Measurements from ENCODE around the gene GDE1. TPM values are rescaled to one million over a fixed set of nuclear protein-coding genes. Genes with fewer than 3 reads are reported as not detected.

Gene GDE1
- total RNA-seq, 1 donor from 2014 or later: 32.8 TPM

DNA sequence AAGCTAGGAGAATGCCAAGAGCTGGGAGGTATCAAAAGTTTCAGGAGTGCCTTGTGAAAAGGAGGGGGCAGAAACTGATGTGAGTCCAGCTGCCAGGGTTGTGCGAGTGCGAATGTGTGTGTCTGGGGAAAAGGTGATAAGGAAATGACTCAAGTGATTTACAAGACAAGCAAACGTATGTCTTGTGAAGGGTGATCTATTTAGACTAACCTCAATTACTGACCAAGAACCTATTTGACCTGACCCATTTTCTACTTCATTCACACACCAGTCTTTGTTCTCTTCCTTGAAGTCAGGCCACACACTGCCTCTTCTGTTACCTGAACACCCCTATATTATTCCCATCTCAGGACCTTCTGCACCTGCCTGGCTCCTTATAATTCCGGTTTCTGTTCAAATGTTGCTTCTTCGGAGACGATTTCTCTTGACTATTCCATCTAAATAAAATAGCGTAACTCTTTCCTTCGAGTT lies 1.0 kb downstream of the GDE1 start:
- H3K9me3 Mint-ChIP-seq: no peaks in the 10 kb centered on the region
- peak overlapping the region; percentile 90 for H3K27ac Mint-ChIP-seq
- peak overlapping the region; percentile 97 for H3K4me3 Mint-ChIP-seq (ENCODE audit: low read depth)
- DNase-seq (ENCODE audit: low spot score): no peak
- peaks cover 56% of the 10 kb centered on the region for H3K4me1 Mint-ChIP-seq (ENCODE audit: low read depth)
- H3K27me3 Mint-ChIP-seq (ENCODE audit: low read depth): no peaks in the 10 kb centered on the region
- H3K36me3 Mint-ChIP-seq (ENCODE audit: low read depth): peaks cover 37% of the 10 kb centered on the region
- intact Hi-C loops (cut with micrococcal nuclease): loop anchor here (5.0 kb wide), 5 partner anchors 139 to 719 kb away; partner anchors contain the start of gene ARL6IP1

DNA sequence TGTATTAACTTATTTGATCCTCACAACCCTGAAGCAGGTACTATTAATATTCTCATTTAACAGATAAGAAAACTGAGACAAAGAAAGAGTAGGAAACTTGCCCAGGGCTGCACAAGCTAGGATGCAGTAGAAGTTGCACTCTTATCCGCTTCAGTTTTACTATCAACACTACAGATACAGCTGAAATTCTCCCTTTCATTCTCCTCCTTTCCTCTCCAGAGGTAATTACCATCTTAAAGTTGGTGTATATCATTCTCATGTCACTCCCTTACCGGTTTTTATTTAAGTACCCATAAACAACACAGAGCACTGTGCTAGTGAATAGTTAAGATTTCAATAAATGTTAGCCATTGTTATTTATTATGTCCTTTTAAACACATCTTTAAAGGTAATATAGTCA lies 3.5 kb downstream of the GDE1 start:
- Mint-ChIP-seq H3K27ac (no peak overlapping the region), H3K4me3 (ENCODE audit: low read depth) (no peak overlapping the region), H3K36me3 (ENCODE audit: low read depth) (peaks cover 45% of the 10 kb centered on the region), H3K27me3 (ENCODE audit: low read depth) (no peaks in the 10 kb centered on the region), H3K9me3 (no peaks in the 10 kb centered on the region), H3K4me1 (ENCODE audit: low read depth) (peaks cover 60% of the 10 kb centered on the region)
- DNase-seq (ENCODE audit: low spot score): no peak
- intact Hi-C loops (cut with micrococcal nuclease): no loop called here

DNA sequence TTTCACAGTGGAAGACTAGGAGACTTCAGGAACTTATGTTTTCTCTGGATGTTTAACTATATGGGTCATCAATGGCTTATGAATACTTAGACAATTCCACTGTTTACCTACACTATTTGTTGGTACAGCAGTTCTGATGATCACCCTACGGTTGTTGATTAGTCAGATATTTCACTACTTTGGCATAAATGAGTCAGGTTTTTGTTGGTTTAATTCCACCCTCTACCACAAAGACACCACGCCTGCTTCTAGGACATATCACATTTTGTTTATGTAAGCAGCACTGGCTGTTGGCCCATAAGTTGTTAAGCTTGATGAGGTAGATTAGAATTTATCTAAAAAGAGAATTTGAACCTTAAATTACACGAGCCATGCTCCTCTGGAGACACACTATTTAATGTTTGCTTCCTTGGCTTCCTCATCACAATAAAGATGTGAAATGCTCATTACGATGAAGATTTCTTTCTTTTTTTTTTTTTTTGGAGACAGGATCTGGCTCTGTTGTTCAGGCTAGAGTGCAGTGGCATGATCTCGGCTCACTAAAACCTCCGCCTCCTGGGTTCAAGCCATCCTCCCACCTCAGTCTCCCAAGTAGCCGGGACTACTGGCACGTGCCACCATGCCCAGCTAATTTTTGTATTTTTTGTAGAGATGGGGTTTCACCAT lies 4.3 kb downstream of the GDE1 start:
- H3K27ac Mint-ChIP-seq: peak overlapping the region; percentile 80
- peak overlapping the region; percentile 46 for H3K4me3 Mint-ChIP-seq (ENCODE audit: low read depth)
- no peaks in the 10 kb centered on the region for H3K9me3 Mint-ChIP-seq
- no peaks in the 10 kb centered on the region for H3K27me3 Mint-ChIP-seq (ENCODE audit: low read depth)
- no peak for DNase-seq (ENCODE audit: low spot score)
- peaks cover 53% of the 10 kb centered on the region for H3K36me3 Mint-ChIP-seq (ENCODE audit: low read depth)
- peaks cover 62% of the 10 kb centered on the region for H3K4me1 Mint-ChIP-seq (ENCODE audit: low read depth)
- intact Hi-C loops (cut with micrococcal nuclease): no loop called here

DNA sequence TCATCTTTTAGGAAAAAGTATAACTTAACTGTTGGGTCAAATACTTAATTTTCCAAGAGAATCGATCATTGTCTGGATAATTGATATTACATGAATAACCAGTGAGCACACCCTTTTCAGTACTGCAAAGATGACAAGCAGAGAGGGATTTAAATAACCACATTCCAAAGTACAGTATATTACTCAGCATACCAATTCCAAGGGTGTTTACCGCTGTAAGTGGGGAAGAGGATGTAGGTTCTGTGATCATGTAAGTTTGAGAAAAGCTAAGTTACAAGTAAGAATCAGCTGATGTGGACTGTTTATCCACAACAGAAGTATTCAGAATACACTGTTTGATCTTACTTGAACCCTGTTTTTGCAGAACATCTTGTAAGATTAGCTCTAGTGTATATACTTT lies 6.1 kb downstream of the GDE1 start:
- Mint-ChIP-seq H3K4me3 (ENCODE audit: low read depth) (no peak overlapping the region), H3K36me3 (ENCODE audit: low read depth) (peaks cover 64% of the 10 kb centered on the region), H3K27ac (no peak overlapping the region), H3K27me3 (ENCODE audit: low read depth) (no peaks in the 10 kb centered on the region), H3K4me1 (ENCODE audit: low read depth) (peaks cover 54% of the 10 kb centered on the region), H3K9me3 (no peaks in the 10 kb centered on the region)
- intact Hi-C loops (cut with micrococcal nuclease): no loop called here
- DNase-seq (ENCODE audit: low spot score): no peak

DNA sequence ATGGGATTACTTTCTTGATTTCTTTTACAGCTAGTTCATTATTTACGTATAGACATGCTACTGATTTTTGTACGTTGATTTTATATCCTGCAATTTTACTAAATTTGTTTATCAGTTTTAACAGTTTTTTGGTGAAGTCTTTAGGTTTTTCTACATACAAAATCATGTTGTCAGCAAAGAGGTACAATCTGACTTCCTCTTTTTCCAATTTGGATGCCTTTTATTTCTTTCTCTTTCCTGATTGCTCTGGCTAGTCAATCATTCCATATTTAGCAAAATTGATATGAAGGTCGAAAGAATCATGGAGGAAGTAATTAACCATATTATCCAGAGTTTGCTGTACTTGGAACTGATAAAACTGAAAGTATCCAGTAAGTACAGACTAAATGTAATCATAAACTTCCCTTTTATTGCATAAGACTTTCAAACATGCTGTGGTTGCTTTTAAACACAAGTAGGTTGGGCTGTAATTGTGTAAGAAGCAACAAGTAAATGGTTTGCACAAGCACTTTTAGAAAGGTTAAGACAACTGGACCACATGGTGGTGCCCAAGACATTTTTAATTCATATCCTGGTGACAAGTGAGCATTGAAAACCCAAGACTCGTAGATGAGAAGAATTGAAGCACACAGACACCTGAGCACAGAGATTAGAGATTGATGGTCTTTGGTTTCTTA lies 8.4 kb downstream of the GDE1 start:
- Mint-ChIP-seq H3K27ac (no peak overlapping the region), H3K9me3 (no peaks in the 10 kb centered on the region), H3K27me3 (ENCODE audit: low read depth) (no peaks in the 10 kb centered on the region), H3K4me1 (ENCODE audit: low read depth) (peaks cover 38% of the 10 kb centered on the region), H3K4me3 (ENCODE audit: low read depth) (no peak overlapping the region), H3K36me3 (ENCODE audit: low read depth) (peaks cover 64% of the 10 kb centered on the region)
- no peak for DNase-seq (ENCODE audit: low spot score)
- intact Hi-C loops (cut with micrococcal nuclease): no loop called here

DNA sequence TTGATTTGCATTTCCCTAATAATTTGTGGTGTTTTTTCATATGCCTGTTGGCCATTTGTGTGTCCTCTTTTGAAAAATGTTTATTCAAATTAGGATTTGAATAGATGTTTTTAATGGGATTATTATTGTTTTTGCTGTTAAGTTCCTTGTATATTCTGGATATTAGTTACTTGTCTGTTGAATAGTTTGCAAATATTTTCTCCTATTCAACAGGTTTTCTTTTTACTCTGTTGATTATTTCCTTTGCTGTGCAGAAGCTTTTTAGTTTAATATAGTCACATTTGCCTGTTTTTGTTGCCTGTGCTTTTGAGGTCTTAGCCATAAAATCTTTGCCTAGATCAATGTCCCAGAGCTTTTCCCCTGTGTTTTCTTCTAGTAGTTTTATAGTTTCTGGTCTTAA lies 9.6 kb downstream of the GDE1 start:
- no peaks in the 10 kb centered on the region for H3K9me3 Mint-ChIP-seq
- H3K4me1 Mint-ChIP-seq (ENCODE audit: low read depth): peaks cover 30% of the 10 kb centered on the region
- intact Hi-C loops (cut with micrococcal nuclease): no loop called here
- no peak overlapping the region for H3K4me3 Mint-ChIP-seq (ENCODE audit: low read depth)
- H3K27me3 Mint-ChIP-seq (ENCODE audit: low read depth): no peaks in the 10 kb centered on the region
- H3K36me3 Mint-ChIP-seq (ENCODE audit: low read depth): peaks cover 66% of the 10 kb centered on the region
- no peak for DNase-seq (ENCODE audit: low spot score)
- no peak overlapping the region for H3K27ac Mint-ChIP-seq

DNA sequence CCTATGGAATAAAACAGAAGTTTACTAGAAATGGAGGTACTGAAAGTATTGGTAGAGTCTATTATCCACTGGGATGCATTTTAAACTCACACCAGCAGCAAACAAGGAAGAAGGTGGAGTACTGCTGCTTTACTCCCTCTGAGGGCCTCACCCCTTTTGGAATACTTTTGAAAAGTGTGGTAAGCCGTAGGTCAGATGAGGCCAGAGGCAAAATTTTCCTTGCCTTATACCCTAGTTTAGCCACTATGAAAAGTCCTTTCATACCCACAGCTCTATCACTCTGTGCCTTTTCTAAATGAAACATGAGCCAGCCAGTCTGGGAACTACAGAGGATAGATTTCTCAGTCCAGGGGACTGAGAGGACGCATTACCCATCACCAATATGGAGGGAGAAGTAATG lies 14.0 kb downstream of the GDE1 start:
- DNase-seq (ENCODE audit: low spot score): no peak

DNA sequence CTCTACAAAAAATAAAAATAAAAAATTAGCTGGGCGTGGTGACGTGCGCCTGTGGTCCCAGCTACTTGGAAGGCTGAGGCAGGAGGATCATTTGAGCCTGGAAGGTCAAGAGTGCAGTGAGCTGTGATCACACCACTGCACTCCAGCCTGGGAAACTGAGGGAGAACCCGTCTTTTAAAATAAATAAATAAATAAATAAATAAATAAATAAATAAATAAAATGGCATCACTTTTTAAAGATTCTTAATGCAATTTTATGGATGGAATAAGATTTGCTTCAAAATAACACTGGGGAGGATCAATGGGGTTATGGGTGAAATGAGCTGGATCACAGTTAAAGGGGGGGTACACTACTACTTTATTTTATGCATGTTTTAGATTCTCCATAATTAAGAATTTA lies 14.9 kb downstream of the GDE1 start:
- H3K36me3 Mint-ChIP-seq (ENCODE audit: low read depth): peaks cover 69% of the 10 kb centered on the region
- H3K27me3 Mint-ChIP-seq (ENCODE audit: low read depth): no peaks in the 10 kb centered on the region
- H3K27ac Mint-ChIP-seq: no peak overlapping the region
- no peaks in the 10 kb centered on the region for H3K9me3 Mint-ChIP-seq
- H3K4me1 Mint-ChIP-seq (ENCODE audit: low read depth): peaks cover 2% of the 10 kb centered on the region
- intact Hi-C loops (cut with micrococcal nuclease): no loop called here
- DNase-seq (ENCODE audit: low spot score): no peak
- no peak overlapping the region for H3K4me3 Mint-ChIP-seq (ENCODE audit: low read depth)

More for the DNA sequence above, 14.0 kb downstream of the GDE1 start:
- Mint-ChIP-seq H3K4me1 (ENCODE audit: low read depth) (peaks cover 2% of the 10 kb centered on the region), H3K27ac (no peak overlapping the region), H3K9me3 (no peaks in the 10 kb centered on the region), H3K27me3 (ENCODE audit: low read depth) (no peaks in the 10 kb centered on the region), H3K36me3 (ENCODE audit: low read depth) (peaks cover 71% of the 10 kb centered on the region), H3K4me3 (ENCODE audit: low read depth) (no peak overlapping the region)
- intact Hi-C loops (cut with micrococcal nuclease): no loop called here

DNA sequence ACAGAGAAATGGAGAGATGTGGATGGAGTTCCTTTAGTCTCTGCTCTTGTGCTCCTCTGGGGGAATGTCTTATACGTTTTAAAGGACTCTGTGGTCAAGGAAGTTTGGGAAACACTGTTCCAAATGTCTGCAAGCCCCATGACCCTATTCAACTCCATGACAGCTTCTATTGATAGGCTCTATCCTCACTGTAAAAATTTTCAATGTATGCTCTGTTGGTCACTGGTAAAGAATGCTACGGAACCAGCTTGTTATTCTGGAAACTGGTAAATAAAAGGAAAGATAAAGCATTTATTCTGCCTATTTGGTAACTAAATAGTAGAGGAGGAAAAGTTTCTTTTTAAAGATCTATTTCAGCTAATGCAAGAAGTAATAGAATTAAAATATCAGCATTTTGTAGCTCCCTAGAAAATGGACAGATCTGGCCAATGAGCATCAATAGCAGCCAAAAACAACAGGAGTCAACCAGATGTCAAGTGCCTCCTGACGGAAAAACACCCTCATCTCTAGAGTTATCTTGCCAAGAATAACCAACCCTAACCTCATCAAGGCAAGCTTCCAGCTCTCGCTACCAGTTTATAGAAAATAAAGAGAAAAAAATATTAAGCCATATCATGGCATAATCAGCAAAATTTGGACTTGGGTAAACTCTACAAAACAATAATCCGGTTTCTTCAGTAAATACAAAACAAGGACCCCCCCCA lies 16.1 kb downstream of the GDE1 start:
- Mint-ChIP-seq H3K9me3 (no peaks in the 10 kb centered on the region), H3K27ac (no peak overlapping the region), H3K4me1 (ENCODE audit: low read depth) (no peaks in the 10 kb centered on the region), H3K4me3 (ENCODE audit: low read depth) (no peak overlapping the region), H3K36me3 (ENCODE audit: low read depth) (peaks cover 71% of the 10 kb centered on the region), H3K27me3 (ENCODE audit: low read depth) (no peaks in the 10 kb centered on the region)
- DNase-seq (ENCODE audit: low spot score): no peak
- intact Hi-C loops (cut with micrococcal nuclease): no loop called here

DNA sequence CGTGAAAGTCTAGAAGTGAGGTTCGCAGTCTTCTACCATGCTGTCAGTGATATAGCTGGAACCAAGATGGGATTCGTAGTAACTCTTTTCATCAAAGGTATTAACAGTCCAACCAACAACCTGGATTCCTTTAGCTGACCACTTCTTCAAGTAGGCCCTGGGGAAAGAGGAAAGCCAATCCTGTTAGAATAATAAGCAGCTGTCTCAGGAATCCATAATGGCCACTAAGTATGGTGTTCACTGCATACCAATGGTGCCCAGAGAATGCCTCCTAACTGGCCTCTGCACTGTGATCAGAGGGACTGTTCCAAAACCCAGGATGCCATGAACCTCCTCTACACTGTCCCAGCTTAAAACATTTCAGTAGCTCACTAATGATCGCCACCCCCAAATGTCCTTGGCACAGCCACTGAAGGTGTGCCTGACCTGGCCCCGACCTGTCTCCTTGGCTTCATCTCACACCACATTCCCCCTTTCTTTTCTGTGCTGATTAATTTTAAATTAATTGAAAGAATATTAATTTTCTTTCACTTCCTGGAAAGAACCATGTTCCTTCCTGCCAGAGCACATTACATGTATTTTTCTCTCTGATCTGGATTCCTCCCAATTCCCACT lies 18.3 kb downstream of the GDE1 start:
- intact Hi-C loops (cut with micrococcal nuclease): loop anchor here (5.0 kb wide), 1 partner anchor 416 kb away; no protein-coding TSS in a partner anchor
- H3K4me3 Mint-ChIP-seq (ENCODE audit: low read depth): no peak overlapping the region
- no peaks in the 10 kb centered on the region for H3K4me1 Mint-ChIP-seq (ENCODE audit: low read depth)
- H3K27me3 Mint-ChIP-seq (ENCODE audit: low read depth): no peaks in the 10 kb centered on the region
- peaks cover 72% of the 10 kb centered on the region for H3K36me3 Mint-ChIP-seq (ENCODE audit: low read depth)
- no peak for DNase-seq (ENCODE audit: low spot score)
- no peak overlapping the region for H3K27ac Mint-ChIP-seq
- no peaks in the 10 kb centered on the region for H3K9me3 Mint-ChIP-seq

DNA sequence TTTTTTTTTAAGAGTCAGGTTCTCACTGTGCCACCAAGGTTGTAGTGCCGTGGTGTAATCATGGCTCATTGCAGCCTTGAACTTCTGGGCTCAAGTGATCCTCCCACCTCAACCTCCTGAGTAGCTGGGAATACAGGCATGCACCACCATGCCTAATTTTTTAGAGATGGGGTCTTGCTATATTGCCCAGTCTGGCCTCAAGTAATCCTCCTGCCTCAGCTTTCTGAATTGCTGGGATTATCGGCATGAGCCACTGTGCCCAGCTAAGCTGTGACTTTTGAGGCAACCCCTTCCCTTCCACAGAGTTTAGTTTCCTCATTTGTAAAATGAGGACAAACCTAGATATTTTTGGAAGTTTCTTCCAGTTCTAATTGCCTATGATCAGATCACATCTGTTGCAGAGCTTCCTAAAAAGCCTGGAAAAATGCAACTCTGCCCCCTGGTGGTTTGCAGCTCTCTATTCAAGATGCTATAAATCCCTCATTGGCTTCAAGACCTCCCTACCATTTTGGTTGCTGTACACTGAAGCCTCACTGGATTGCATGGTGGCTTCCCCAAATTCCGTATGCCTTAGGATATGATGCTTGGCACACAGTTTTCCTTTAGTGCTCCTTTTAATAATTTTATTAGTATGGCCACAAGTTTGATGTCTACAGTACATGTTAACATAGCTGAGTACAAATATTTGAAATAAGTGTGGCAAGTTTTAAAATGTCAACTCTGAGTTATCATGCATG lies 19.3 kb downstream of the GDE1 start:
- H3K27me3 Mint-ChIP-seq (ENCODE audit: low read depth): no peaks in the 10 kb centered on the region
- peak; percentile 41 for DNase-seq (ENCODE audit: low spot score)
- no peak overlapping the region for H3K4me3 Mint-ChIP-seq (ENCODE audit: low read depth)
- no peaks in the 10 kb centered on the region for H3K4me1 Mint-ChIP-seq (ENCODE audit: low read depth)
- intact Hi-C loops (cut with micrococcal nuclease): loop anchor here (1.0 to 5.0 kb wide), 2 partner anchors 113 to 415 kb away; no protein-coding TSS in a partner anchor
- H3K27ac Mint-ChIP-seq: no peak overlapping the region
- peaks cover 69% of the 10 kb centered on the region for H3K36me3 Mint-ChIP-seq (ENCODE audit: low read depth)
- no peaks in the 10 kb centered on the region for H3K9me3 Mint-ChIP-seq

DNA sequence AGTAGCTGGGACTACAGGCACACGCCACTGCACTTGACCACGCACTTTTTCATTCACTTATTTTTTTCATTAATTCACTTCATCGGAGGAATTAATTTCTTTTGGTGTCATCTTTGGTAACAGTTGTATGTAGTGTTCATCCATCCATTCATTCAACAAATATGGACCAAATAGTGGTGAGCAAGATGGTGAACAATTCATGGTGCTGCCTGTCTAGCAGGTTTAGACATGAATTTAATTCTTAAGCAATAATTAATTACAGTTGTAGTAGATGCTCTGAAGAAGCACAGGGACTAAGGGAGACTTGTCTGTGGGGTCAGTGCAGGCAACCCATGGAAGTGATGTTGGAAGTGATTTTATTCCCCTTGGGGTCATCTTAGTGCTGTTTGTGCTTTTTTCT lies 22.4 kb downstream of the GDE1 start:
- intact Hi-C loops (cut with micrococcal nuclease): no loop called here

More for the DNA sequence above, 22.4 kb downstream of the GDE1 start:
- Mint-ChIP-seq H3K36me3 (ENCODE audit: low read depth) (peaks cover 43% of the 10 kb centered on the region), H3K4me3 (ENCODE audit: low read depth) (no peak overlapping the region), H3K27ac (no peak overlapping the region), H3K27me3 (ENCODE audit: low read depth) (no peaks in the 10 kb centered on the region), H3K9me3 (no peaks in the 10 kb centered on the region), H3K4me1 (ENCODE audit: low read depth) (no peaks in the 10 kb centered on the region)
- no peak for DNase-seq (ENCODE audit: low spot score)
